Spleen (tissue), 11 donors: Measurements from ENCODE around the gene NFIA. TPM values are rescaled to one million over a fixed set of nuclear protein-coding genes. Genes with fewer than 3 reads are reported as not detected.

Experiments
- DNase-seq: peaks from one replicate; pipeline ENCODE4 v3.0.0-alpha.2; 2020
- H3K27ac ChIP-seq, 8 donors: fragments of 200-600 bp; sonication (generic) in 7 of 8; 1 replicate in 4 of 8; 2 replicates in 4 of 8; pipeline versions ENCODE4 v1.5.0 to v1.8.0; 2016 to 2021; ENCODE audit warnings: inconsistent platforms in 4 of 8, mild to moderate bottlenecking in 4 of 8, moderate library complexity in 1 of 8
- H3K27me3 ChIP-seq, 7 donors: fragments of 200-600 bp; sonication (generic) in 6 of 7; replicated peaks in 1 of 7; 1 replicate in 4 of 7; 2 replicates in 3 of 7; pipeline versions ENCODE4 v1.5.0 to v1.8.0; 2016 to 2021; ENCODE audit warnings: inconsistent platforms in 3 of 7, mild to moderate bottlenecking in 1 of 7
- H3K36me3 ChIP-seq, 6 donors: fragments of 200-600 bp; sonication (generic) in 5 of 6; 1 replicate in 4 of 6; 2 replicates in 2 of 6; pipeline versions ENCODE4 v1.5.0 to v1.8.0; 2016 to 2021; ENCODE audit warnings: inconsistent platforms in 2 of 6
- H3K4me1 ChIP-seq, 6 donors: fragments of 200-600 bp; sonication (generic) in 5 of 6; 1 replicate in 3 of 6; 2 replicates in 3 of 6; pipeline versions ENCODE4 v1.5.0 to v1.8.0; 2016 to 2021; ENCODE audit warnings: inconsistent platforms in 3 of 6
- H3K4me3 ChIP-seq, 8 donors: fragments of 200-600 bp; sonication (generic) in 7 of 8; 1 replicate in 4 of 8; 2 replicates in 4 of 8; pipeline versions ENCODE4 v1.5.0 to v1.8.0; 2016 to 2021; ENCODE audit warnings: inconsistent platforms in 4 of 8, mild to moderate bottlenecking in 4 of 8, moderate library complexity in 2 of 8
- H3K9me3 ChIP-seq, 8 donors: fragments of 200-600 bp; sonication (generic) in 7 of 8; 1 replicate in 4 of 8; 2 replicates in 4 of 8; pipeline versions ENCODE4 v1.5.0 to v1.8.0; 2016 to 2021; ENCODE audit warnings: inconsistent platforms in 4 of 8
- CTCF ChIP-seq, 11 experiments: fragments of 200-600 bp in 7 of 11; fragments of 450-650 bp in 4 of 11; sonication (generic) in 4 of 11; IDR thresholded peaks in 8 of 11; conservative IDR thresholded peaks in 3 of 11; 1 replicate in 7 of 11; 2 replicates in 4 of 11; pipeline versions ENCODE4 v1.4.0 to v1.8.0; 2016 to 2021; ENCODE audit warnings: antibody characterized with exemption in 11 of 11, inconsistent platforms in 4 of 11, mild to moderate bottlenecking in 1 of 11
- POLR2A ChIP-seq, 3 donors: fragments of 450-650 bp; IDR thresholded peaks; one replicate each; pipeline ENCODE4 v1.5.1; 2017; ENCODE audit warnings: antibody characterized with exemption in 3 of 3, mild to moderate bottlenecking in 1 of 3
- POLR2AphosphoS5 ChIP-seq, 3 donors: sonication (generic); formaldehyde crosslinking; IDR thresholded peaks; one replicate each; pipeline ENCODE4 v1.5.1; 2017; ENCODE audit warnings: antibody characterized with exemption in 3 of 3
- WGBS, 5 donors: extraction: QIAGEN DNeasy Blood & Tissue Kit in 3 of 5; methylation state at CpG; one replicate each; pipeline versions ENCODE4 v1.1.5 to v1.1.7; 2013 to 2018; 5-methylcytosine and 5-hydroxymethylcytosine counted together
- intact Hi-C: fragments of 100-400 bp; cut with DNase I; formaldehyde crosslinking; loops from one replicate; pipeline ENCODE4 v1.15.0; 2023; ENCODE audit warnings: low total_unique reads
- polyA plus RNA-seq, 3 donors: library from polyadenylated mRNA; stranded (reverse); fragments of 200-250 nt; gene quantifications; one replicate each; pipeline ENCODE4 v1.2.1, GENCODE V29; 2013
- total RNA-seq, 7 donors: library from RNA; depleted of rRNA in 3 of 7; stranded (reverse); fragments of >200 nt in 3 of 7; fragmentation: NEBNext Ultra II Directional in 4 of 7; extraction: Animal tissue kit (Norgen Biotek cat#: 25700) in 4 of 7; gene quantifications; one replicate each; pipeline versions ENCODE4 v1.1.0 to v1.2.1, GENCODE V29; 2016 to 2021
- donor health status: healthy with polysubstance abuse.
- donor health status: DM: no; HTN: no; CAD: no; lungs with moderate emphysema.
- donor health status: DM: no; HTN: no; CAD: no.
- donor health status: Bipolar disorder and iron deficiency.
- donor health status: healthy.
- donor health status: DM: no; HTN: no; CAD: no.
- donor health status: DM: yes; HTN: yes; CAD: no.

The NFIA gene
- total and polyA plus RNA-seq, 10 donors = 3.1 to 76.8 (median 35.5) TPM

GRCh38 chr1:61097317-61097716 is 15.0 kb downstream of the NFIA start:
- WGBS, 5 donors = 93 to 100% (median 98%) methylated on average over 1 of the region's 1 CpG
- H3K27ac ChIP-seq = no peak overlapping the region
- H3K36me3 ChIP-seq = no peaks in the 10 kb centered on the region
- no peaks in the 10 kb centered on the region for H3K27me3 ChIP-seq
- no peak for DNase-seq
- intact Hi-C loops = no loop called here
- no peak for TF ChIP-seq CTCF (IDR thresholded peaks at IDR 0.05 in 8 of 11, conservative IDR thresholded peaks at IDR 0.05 in 3 of 11)
- peaks cover 0 to 57% (median 13%) of the 10 kb centered on the region in 6 donors for H3K4me1 ChIP-seq
- no peaks in the 10 kb centered on the region for H3K9me3 ChIP-seq
- H3K4me3 ChIP-seq = no peak overlapping the region

GRCh38 chr1:61097722-61098121 is 15.4 kb downstream of the NFIA start:
- WGBS, 5 donors = 68 to 81% (median 78%) methylated on average over 1 of the region's 1 CpG
- Histone ChIP-seq H3K4me1 (peaks cover 0 to 57% (median 13%) of the 10 kb centered on the region in 6 donors), H3K36me3 (no peaks in the 10 kb centered on the region), H3K4me3 (no peak overlapping the region), H3K27me3 (no peaks in the 10 kb centered on the region), H3K27ac (no peak overlapping the region), H3K9me3 (no peaks in the 10 kb centered on the region)
- intact Hi-C loops = no loop called here
- TF ChIP-seq CTCF (IDR thresholded peaks at IDR 0.05 in 8 of 11, conservative IDR thresholded peaks at IDR 0.05 in 3 of 11) (no peak), POLR2A (IDR thresholded peaks at IDR 0.05) (no peak)
- DNase-seq = no peak

GRCh38 chr1:61098333-61098732 is 16.0 kb downstream of the NFIA start:
- no peak for DNase-seq
- Histone ChIP-seq H3K27me3 (no peaks in the 10 kb centered on the region), H3K36me3 (no peaks in the 10 kb centered on the region), H3K4me1 (peaks cover 0 to 62% (median 14%) of the 10 kb centered on the region in 6 donors), H3K4me3 (no peak overlapping the region), H3K9me3 (no peaks in the 10 kb centered on the region), H3K27ac (no peak overlapping the region)
- intact Hi-C loops = no loop called here
- 87 to 93% (median 90%) methylated on average over 3 of the region's 3 CpGs for WGBS, 5 donors
- no peak for TF ChIP-seq CTCF (IDR thresholded peaks at IDR 0.05 in 8 of 11, conservative IDR thresholded peaks at IDR 0.05 in 3 of 11)
- no peak for TF ChIP-seq POLR2A (IDR thresholded peaks at IDR 0.05)
- TF ChIP-seq POLR2AphosphoS5 (IDR thresholded peaks at IDR 0.05) = no peak

- TF ChIP-seq POLR2AphosphoS5 (IDR thresholded peaks at IDR 0.05) (no peak), POLR2A (IDR thresholded peaks at IDR 0.05) (no peak), CTCF (IDR thresholded peaks at IDR 0.05 in 8 of 11, conservative IDR thresholded peaks at IDR 0.05 in 3 of 11) (no peak)
- Histone ChIP-seq H3K4me3 (no peak overlapping the region), H3K27ac (peak overlapping the region in 1 of 8 donors; percentile 15), H3K36me3 (no peaks in the 10 kb centered on the region), H3K9me3 (no peaks in the 10 kb centered on the region), H3K4me1 (peaks cover 0 to 64% (median 18%) of the 10 kb centered on the region in 6 donors), H3K27me3 (no peaks in the 10 kb centered on the region)
- intact Hi-C loops = no loop called here
- no peak for DNase-seq
- 74 to 85% (median 82%) methylated on average over 4 of the region's 4 CpGs for WGBS, 5 donors
These were observed 16.6 kb downstream of the NFIA start for GRCh38 chr1:61098906-61099437.
